GM18861 (cell line): ENCODE measurements around the gene ZNF430.
A peak's percentile ranks its signal among the peaks of the same experiment; 100 is the strongest.
"Not testable (repeated sequence)": the region's sequence is repeated elsewhere in the genome, so short reads cannot be mapped to it uniquely, and the experiment has no call there.

ENCODE experiments used
- ATAC-seq: cut with Tn5 transposase; IDR thresholded peaks from one replicate; pipeline ENCODE4 v1.9.1; 2021; ENCODE audit not compliant: unreplicated experiment

The ZNF430 gene

GRCh38 chr19:21020298-21021227 is at the start of gene ZNF430:
TSS of gene ZNF430 (plus strand) at chr19:21020657. CDS start at chr19:21020801, 144 bp downstream.
- peak; percentile 89 for ATAC-seq

- not testable (repeated sequence) for ATAC-seq
These were observed 27.7 kb upstream of the ZNF430 start for GRCh38 chr19:20992788-20993187.

- peak; percentile 72 for ATAC-seq
These were observed 20.6 kb upstream of the ZNF430 start for GRCh38 chr19:20999731-21000352.

GRCh38 chr19:21021238-21021637 is 781 bp downstream of the ZNF430 start:
- not testable (repeated sequence) for ATAC-seq

GRCh38 chr19:21022996-21023395 is 2.5 kb downstream of the ZNF430 start:
- ATAC-seq: no peak

GRCh38 chr19:21023901-21024300 is 3.4 kb downstream of the ZNF430 start:
- ATAC-seq: no peak

GRCh38 chr19:21028969-21029268 is 8.5 kb downstream of the ZNF430 start:
- no peak for ATAC-seq

GRCh38 chr19:21045028-21045427 is 24.6 kb downstream of the ZNF430 start:
- ATAC-seq: no peak

- no peak for ATAC-seq
These were observed 26.0 kb downstream of the ZNF430 start for GRCh38 chr19:21046489-21046888.

GRCh38 chr19:21047716-21048115 is 27.3 kb downstream of the ZNF430 start:
- ATAC-seq: no peak

GRCh38 chr19:21052902-21053301 is 32.4 kb downstream of the ZNF430 start:
- no peak for ATAC-seq

GRCh38 chr19:21065336-21065735 is 44.9 kb downstream of the ZNF430 start:
- no peak for ATAC-seq

GRCh38 chr19:21082011-21082975 is 61.8 kb downstream of the ZNF430 start, which contains the start of gene ZNF714:
TSS of gene ZNF714 (plus strand) at chr19:21082203. CDS start at chr19:21098269, 16,066 bp downstream.
- ATAC-seq: peak; percentile 99

- ATAC-seq: no peak
These were observed 63.9 kb downstream of the ZNF430 start for GRCh38 chr19:21084343-21084742.

GRCh38 chr19:21087871-21088270 is 67.4 kb downstream of the ZNF430 start:
- ATAC-seq: no peak

- ATAC-seq: no peak
These were observed 71.7 kb downstream of the ZNF430 start for GRCh38 chr19:21092109-21092508.

GRCh38 chr19:21094347-21095025 is 74.0 kb downstream of the ZNF430 start:
- no peak for ATAC-seq

- ATAC-seq: no peak
These were observed 77.8 kb downstream of the ZNF430 start for GRCh38 chr19:21098291-21098690.

- ATAC-seq: no peak
These were observed 81.2 kb downstream of the ZNF430 start for GRCh38 chr19:21101521-21102242.

- no peak for ATAC-seq
These were observed 88.7 kb downstream of the ZNF430 start for GRCh38 chr19:21109116-21109515.
